ENCODE measurements around the gene PAK1.

PAK1 gene

GRCh38 chr11:77418971-77419597 is 54.8 kb downstream of the PAK1 start:
- Histone ChIP-seq H3K27me3 (ENCODE audit: insufficient read depth, poor library complexity, severe bottlenecking) (no peaks in the 10 kb centered on the region), H3K27ac (replicated peaks) (peak overlapping the region; percentile 48), H3K4me3 (replicated peaks; ENCODE audit: insufficient read depth, low read length) (no peak overlapping the region)
- no peak for TF ChIP-seq REST (IDR thresholded peaks at IDR 0.05; ENCODE audit: insufficient replicate concordance, low read depth)
- TF ChIP-seq POLR2AphosphoS5 (IDR thresholded peaks at IDR 0.05; ENCODE audit: low read depth), result no peak
- no peak for TF ChIP-seq GABPA (IDR thresholded peaks at IDR 0.05; ENCODE audit: low read depth)
- no peak for TF ChIP-seq SPI1 (IDR thresholded peaks at IDR 0.05; ENCODE audit: borderline replicate concordance, low read depth)
- TF ChIP-seq CTCF (IDR thresholded peaks at IDR 0.05; ENCODE audit: insufficient read depth, low read length), result no peak
- DNase-seq (ENCODE audit: low read depth in 1 of 2, low spot score in 1 of 2), result no peak

GRCh38 chr11:77418155-77418970 is 55.5 kb downstream of the PAK1 start:
- H3K27ac ChIP-seq (replicated peaks), result peak overlapping the region; percentile 48
- H3K4me3 ChIP-seq (replicated peaks; ENCODE audit: insufficient read depth, low read length), result no peak overlapping the region
- no peak for DNase-seq (ENCODE audit: low read depth in 1 of 2, low spot score in 1 of 2)
- peak; percentile 21; the same call in 1 of the 2 replicates for TF ChIP-seq SPI1 (IDR thresholded peaks at IDR 0.05; ENCODE audit: borderline replicate concordance, low read depth)
- no peak for TF ChIP-seq GABPA (IDR thresholded peaks at IDR 0.05; ENCODE audit: low read depth)
- TF ChIP-seq CTCF (IDR thresholded peaks at IDR 0.05; ENCODE audit: insufficient read depth, low read length), result no peak
- H3K27me3 ChIP-seq (ENCODE audit: insufficient read depth, poor library complexity, severe bottlenecking), result no peaks in the 10 kb centered on the region

GRCh38 chr11:77416357-77416756 is 57.5 kb downstream of the PAK1 start:
- TF ChIP-seq CTCF (IDR thresholded peaks at IDR 0.05; ENCODE audit: insufficient read depth, low read length) (no peak), POLR2AphosphoS5 (IDR thresholded peaks at IDR 0.05; ENCODE audit: low read depth) (no peak), SPI1 (IDR thresholded peaks at IDR 0.05; ENCODE audit: borderline replicate concordance, low read depth) (no peak), REST (IDR thresholded peaks at IDR 0.05; ENCODE audit: insufficient replicate concordance, low read depth) (no peak), GABPA (IDR thresholded peaks at IDR 0.05; ENCODE audit: low read depth) (no peak)
- Histone ChIP-seq H3K27me3 (ENCODE audit: insufficient read depth, poor library complexity, severe bottlenecking) (no peaks in the 10 kb centered on the region), H3K27ac (replicated peaks) (no peak overlapping the region), H3K4me3 (replicated peaks; ENCODE audit: insufficient read depth, low read length) (no peak overlapping the region)
- DNase-seq (ENCODE audit: low read depth in 1 of 2, low spot score in 1 of 2), result no peak
